ENCODE results near the gene GPBP1. TPM values are rescaled to one million over a fixed set of nuclear protein-coding genes. Genes with fewer than 3 reads are reported as not detected.

The GPBP1 gene
- total and polyA plus RNA-seq, 2 donors from 2014 or later, result 52.7 to 80.9 TPM

DNA sequence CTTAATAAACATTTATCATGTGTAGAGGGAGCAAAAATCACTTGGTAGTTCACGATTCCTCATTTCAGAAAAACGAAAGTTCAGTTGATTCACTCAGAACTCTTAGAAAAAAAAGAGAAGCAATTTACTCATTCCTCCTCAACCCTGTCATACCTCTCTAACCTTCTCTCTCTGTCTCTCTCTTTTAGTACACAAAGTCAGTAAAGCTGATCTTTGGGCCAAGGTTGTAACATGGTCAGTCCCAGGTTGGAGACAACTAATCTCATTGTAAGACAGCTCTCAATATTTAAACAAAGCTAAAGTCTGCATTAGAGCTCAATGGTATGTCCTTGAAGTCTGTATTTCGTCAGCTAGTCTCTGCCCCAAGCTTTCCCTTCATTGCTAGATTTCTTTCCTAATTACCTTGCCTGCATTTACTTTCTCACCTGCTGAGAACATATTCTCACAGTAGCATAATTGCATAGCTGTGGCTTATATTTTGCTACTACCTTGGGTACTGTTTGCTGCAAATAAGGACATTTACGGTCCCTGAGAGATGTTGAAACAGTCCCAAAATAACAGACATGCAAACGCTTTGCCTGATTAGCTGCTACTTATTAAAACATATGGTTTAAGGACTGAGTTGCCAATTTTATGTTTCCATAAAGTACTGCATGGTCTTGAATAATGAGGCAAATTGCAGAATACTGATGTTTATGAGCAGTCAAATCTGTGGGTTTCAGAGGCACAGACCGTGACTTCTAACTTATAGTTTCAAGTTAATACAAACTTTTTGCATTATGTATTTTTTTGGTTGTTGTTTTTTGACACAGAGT is 138.3 kb downstream of the GPBP1 start:
- H3K9me3 ChIP-seq (ENCODE audit: control insufficient read depth in 2 of 3, insufficient read depth in 1 of 3, low read length in 3 of 3), result peaks cover 0 to 3% (median 0%) of the 10 kb centered on the region in 3 donors
- intact Hi-C loops (cut with DNase I), result no loop called here
- FAIRE-seq (no peak), DNase-seq (no peak)
- TF ChIP-seq, protein P1, sequence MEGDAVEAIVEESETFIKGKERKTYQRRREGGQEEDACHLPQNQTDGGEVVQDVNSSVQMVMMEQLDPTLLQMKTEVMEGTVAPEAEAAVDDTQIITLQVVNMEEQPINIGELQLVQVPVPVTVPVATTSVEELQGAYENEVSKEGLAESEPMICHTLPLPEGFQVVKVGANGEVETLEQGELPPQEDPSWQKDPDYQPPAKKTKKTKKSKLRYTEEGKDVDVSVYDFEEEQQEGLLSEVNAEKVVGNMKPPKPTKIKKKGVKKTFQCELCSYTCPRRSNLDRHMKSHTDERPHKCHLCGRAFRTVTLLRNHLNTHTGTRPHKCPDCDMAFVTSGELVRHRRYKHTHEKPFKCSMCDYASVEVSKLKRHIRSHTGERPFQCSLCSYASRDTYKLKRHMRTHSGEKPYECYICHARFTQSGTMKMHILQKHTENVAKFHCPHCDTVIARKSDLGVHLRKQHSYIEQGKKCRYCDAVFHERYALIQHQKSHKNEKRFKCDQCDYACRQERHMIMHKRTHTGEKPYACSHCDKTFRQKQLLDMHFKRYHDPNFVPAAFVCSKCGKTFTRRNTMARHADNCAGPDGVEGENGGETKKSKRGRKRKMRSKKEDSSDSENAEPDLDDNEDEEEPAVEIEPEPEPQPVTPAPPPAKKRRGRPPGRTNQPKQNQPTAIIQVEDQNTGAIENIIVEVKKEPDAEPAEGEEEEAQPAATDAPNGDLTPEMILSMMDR (IDR thresholded peaks at IDR 0.05; ENCODE audit: borderline replicate concordance, extremely low read depth, insufficient read depth), result no peak
- no peak overlapping the region for H3K9ac ChIP-seq (ENCODE audit: low read length in 3 of 3)
- H3K27ac ChIP-seq (ENCODE audit: low read depth in 2 of 2, low read length in 2 of 2), result no peak overlapping the region
- no peaks in the 10 kb centered on the region for H3K4me1 ChIP-seq (ENCODE audit: control insufficient read depth in 2 of 3, insufficient read depth in 2 of 3, low read depth in 1 of 3, low read length in 3 of 3)
- H3K27me3 ChIP-seq (ENCODE audit: control insufficient read depth, insufficient read depth, low read length), result no peaks in the 10 kb centered on the region
- H3K4me3 ChIP-seq (ENCODE audit: low read length in 3 of 3), result no peak overlapping the region
- H3K36me3 ChIP-seq (ENCODE audit: control insufficient read depth in 2 of 3, insufficient read depth in 3 of 3, low read length in 3 of 3), result no peaks in the 10 kb centered on the region

DNA sequence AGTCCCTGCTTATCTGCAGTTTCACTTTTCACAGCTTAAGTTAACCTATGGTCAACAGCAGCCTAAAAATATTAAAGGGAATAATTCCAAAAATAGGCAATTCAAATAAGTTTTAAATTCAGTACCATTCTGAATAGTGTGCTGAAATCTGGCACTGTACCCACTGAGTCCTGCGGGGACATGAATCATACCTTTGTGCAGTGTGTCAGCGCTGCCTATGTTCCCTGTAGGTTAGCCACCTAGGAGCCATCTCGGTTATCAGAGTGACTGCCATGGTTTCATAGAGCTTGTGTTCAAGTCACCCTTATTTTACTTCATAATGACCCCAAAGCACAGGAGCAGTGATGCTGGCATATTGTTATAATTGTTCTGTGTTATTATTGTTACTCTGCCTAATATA is 139.9 kb downstream of the GPBP1 start:
- Histone ChIP-seq H3K4me1 (ENCODE audit: control insufficient read depth in 2 of 3, insufficient read depth in 2 of 3, low read depth in 1 of 3, low read length in 3 of 3) (peaks cover 0 to 3% (median 0%) of the 10 kb centered on the region in 3 donors), H3K9ac (ENCODE audit: low read length in 3 of 3) (no peak overlapping the region), H3K36me3 (ENCODE audit: control insufficient read depth in 2 of 3, insufficient read depth in 3 of 3, low read length in 3 of 3) (no peaks in the 10 kb centered on the region), H3K27me3 (ENCODE audit: control insufficient read depth, insufficient read depth, low read length) (no peaks in the 10 kb centered on the region), H3K9me3 (ENCODE audit: control insufficient read depth in 2 of 3, insufficient read depth in 1 of 3, low read length in 3 of 3) (peaks cover 0 to 2% (median 0%) of the 10 kb centered on the region in 3 donors), H3K4me3 (ENCODE audit: low read length in 3 of 3) (no peak overlapping the region), H3K27ac (ENCODE audit: low read depth in 2 of 2, low read length in 2 of 2) (no peak overlapping the region)
- FAIRE-seq (no peak), DNase-seq (no peak)
- intact Hi-C loops (cut with DNase I), result no loop called here
- TF ChIP-seq, protein P1 (IDR thresholded peaks at IDR 0.05; ENCODE audit: borderline replicate concordance, extremely low read depth, insufficient read depth), result no peak

Other genes starting within 250 kb of the GPBP1 start
- gene MIER3, start 221.9 kb upstream of the GPBP1 start, total RNA-seq, result 25.1 TPM
- gene MIER3, start 221.9 kb upstream of the GPBP1 start, polyA plus RNA-seq (ENCODE audit: insufficient read depth, low read depth, low replicate concordance), result 4.7 TPM